Prostate gland (tissue), 2 donors: ENCODE data around the gene PIH1D1. TPM values are rescaled to one million over a fixed set of nuclear protein-coding genes. Genes with fewer than 3 reads are reported as not detected.

Source experiments
- DNase-seq: peaks from one replicate; pipeline ENCODE4 v3.0.0-alpha.2; 2019; ENCODE audit warnings: low spot score
- H3K27ac ChIP-seq, 2 donors: fragments of 200-600 bp; sonication (generic); 2 replicates each; pipeline ENCODE4 v1.5.1; 2017 to 2019
- H3K27me3 ChIP-seq: fragments of 200-600 bp; sonication (generic); replicated peaks from 2 replicates; pipeline ENCODE4 v1.5.1; 2019; ENCODE audit not compliant: insufficient read depth
- H3K36me3 ChIP-seq, 2 donors: fragments of 200-600 bp; sonication (generic); 1 replicate in 1 of 2; 2 replicates in 1 of 2; pipeline versions ENCODE4 v1.5.1 to v1.8.1; 2017 to 2019
- H3K4me1 ChIP-seq: fragments of 200-600 bp; sonication (generic); replicated peaks from 2 replicates; pipeline ENCODE4 v1.5.1; 2019
- H3K4me3 ChIP-seq, 2 donors: fragments of 200-600 bp; sonication (generic); 2 replicates each; pipeline ENCODE4 v1.5.1; 2017 to 2019
- H3K9me3 ChIP-seq: fragments of 200-600 bp; sonication (generic); 2 replicates; pipeline ENCODE4 v1.5.1; 2017
- POLR2A ChIP-seq: fragments of 450-650 bp; IDR thresholded peaks from one replicate; pipeline ENCODE4 v1.6.1; 2016; ENCODE audit warnings: antibody characterized with exemption, mild to moderate bottlenecking
- POLR2AphosphoS5 ChIP-seq: sonication (generic); formaldehyde crosslinking; IDR thresholded peaks from one replicate; pipeline ENCODE4 v1.6.1; 2017; ENCODE audit warnings: antibody characterized with exemption
- WGBS: methylation state at CpG from one replicate; pipeline ENCODE4 v1.1.5; 2018; 5-methylcytosine and 5-hydroxymethylcytosine counted together
- intact Hi-C: fragments of 100-400 bp; cut with DNase I; formaldehyde crosslinking; loops from one replicate; pipeline ENCODE4 v1.14.2; 2022
- total RNA-seq, 2 donors: library from RNA; depleted of rRNA; stranded (reverse); fragments of >200 nt; gene quantifications; one replicate each; pipeline ENCODE4 v1.1.0, GENCODE V29; 2016
- TF ChIP-seq, protein P1 (sequence below), 4 experiments: fragments of 200-600 bp in 2 of 4; fragments of 450-650 bp in 2 of 4; sonication (generic) in 2 of 4; IDR thresholded peaks; 1 replicate in 3 of 4; 2 replicates in 1 of 4; pipeline ENCODE4 v1.5.1; 2016 to 2019; ENCODE audit warnings: antibody characterized with exemption in 4 of 4, mild to moderate bottlenecking in 2 of 4, moderate library complexity in 2 of 4

The PIH1D1 gene
- total RNA-seq, 2 donors from 2014 or later = 93.0 to 123 TPM

DNA sequence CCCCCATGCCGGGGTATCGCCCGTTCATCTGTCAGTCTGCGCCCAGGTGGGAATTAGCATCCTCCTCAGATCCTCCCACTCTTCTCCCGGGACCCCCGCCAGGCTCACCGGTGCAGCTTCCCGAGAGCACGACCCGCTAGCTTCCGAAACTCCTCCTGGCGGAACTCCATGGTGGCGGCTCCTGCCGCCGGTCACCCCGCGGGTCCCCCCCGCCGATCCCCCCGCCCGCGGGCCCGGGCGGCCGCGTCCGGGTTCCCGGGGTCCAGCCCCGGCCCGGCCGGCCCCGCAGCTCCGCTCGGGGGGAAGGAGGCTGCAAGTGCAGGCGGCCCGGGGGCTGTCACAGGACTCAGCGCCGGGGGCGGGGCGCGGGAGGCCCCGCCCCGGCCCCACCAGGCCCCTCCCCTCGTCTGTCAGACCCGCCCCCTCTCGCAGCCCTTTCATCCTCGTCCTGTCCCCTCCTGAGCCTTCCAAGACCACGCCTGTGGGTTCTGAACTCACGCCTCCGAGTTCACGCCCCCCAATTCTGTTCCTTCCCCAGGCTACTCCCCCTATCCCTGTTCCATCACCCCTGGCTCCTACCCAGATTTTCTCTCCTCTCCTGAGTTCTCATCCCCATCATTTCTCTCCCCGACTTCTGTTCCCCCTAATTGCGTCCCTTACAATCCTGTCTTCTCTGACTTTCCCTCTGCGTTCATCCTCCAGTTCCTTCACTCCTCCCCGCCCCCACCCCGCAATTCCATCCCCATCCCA, 10.2 kb downstream of the PIH1D1 start, which contains the start of gene SLC17A7:
Gene SLC17A7 (minus strand): TSS at position 318 of the 750 bp plus-strand sequence. CDS start 148 bp downstream, at position 170.
- TF ChIP-seq POLR2A = no peak
- no peak for TF ChIP-seq POLR2AphosphoS5
- TF ChIP-seq, protein P1, sequence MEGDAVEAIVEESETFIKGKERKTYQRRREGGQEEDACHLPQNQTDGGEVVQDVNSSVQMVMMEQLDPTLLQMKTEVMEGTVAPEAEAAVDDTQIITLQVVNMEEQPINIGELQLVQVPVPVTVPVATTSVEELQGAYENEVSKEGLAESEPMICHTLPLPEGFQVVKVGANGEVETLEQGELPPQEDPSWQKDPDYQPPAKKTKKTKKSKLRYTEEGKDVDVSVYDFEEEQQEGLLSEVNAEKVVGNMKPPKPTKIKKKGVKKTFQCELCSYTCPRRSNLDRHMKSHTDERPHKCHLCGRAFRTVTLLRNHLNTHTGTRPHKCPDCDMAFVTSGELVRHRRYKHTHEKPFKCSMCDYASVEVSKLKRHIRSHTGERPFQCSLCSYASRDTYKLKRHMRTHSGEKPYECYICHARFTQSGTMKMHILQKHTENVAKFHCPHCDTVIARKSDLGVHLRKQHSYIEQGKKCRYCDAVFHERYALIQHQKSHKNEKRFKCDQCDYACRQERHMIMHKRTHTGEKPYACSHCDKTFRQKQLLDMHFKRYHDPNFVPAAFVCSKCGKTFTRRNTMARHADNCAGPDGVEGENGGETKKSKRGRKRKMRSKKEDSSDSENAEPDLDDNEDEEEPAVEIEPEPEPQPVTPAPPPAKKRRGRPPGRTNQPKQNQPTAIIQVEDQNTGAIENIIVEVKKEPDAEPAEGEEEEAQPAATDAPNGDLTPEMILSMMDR (IDR thresholded peaks at IDR 0.05) = no peak
- H3K27ac ChIP-seq = no peak within 1 kb of the TSS
- peaks cover 18% of the 10 kb centered on the region for H3K27me3 ChIP-seq
- DNase-seq = no peak
- intact Hi-C loops = loop anchor here (5.0 kb wide), 1 partner anchor 214 kb away; no protein-coding TSS in a partner anchor
- H3K4me3 ChIP-seq = peak within 1 kb of the TSS in 1 of 2 donors; percentile 4
- 3% methylated on average over 29 of the region's 56 CpGs for WGBS
- H3K36me3 ChIP-seq = no peaks in the 10 kb centered on the region
- H3K9me3 ChIP-seq = no peaks in the 10 kb centered on the region
- no peaks in the 10 kb centered on the region for H3K4me1 ChIP-seq

DNA sequence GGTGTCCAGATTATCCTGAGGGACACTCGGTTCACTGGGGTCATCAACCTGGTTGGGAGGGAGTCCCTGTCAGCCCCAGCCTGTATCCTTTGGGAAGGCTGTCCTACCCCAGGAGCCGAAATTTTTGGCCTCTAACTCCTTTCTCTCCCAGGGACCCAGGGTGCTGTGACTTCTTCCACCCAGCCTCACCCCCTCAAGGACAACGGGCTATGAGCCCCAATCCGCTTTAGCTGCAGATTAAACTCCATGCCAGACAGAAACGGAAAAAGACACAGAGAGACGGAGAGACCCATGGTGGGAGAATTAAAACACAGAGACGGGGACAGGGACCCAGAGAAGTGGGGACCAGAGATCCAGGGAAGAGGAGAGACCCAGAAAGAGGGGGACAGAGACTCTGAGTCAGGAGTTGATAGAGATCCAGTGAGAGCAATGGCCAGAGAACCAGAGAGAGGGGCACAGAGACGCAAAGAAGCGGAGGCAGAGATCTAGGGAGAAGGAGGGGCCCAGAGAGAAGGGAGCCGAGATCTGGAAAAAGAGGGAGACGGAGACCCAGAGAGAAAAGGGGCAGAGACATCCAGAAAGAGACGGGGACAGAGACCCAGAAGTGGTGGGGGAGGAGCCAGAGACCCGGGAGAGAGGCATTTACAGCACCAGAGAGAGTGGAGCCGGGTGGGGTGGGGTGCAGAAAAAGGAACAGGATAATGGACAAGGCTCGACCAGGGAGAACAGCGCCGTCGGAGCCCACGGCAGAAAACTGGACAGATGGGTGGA, 11.0 kb downstream of the PIH1D1 start:
- Histone ChIP-seq H3K9me3 (no peaks in the 10 kb centered on the region), H3K4me1 (no peaks in the 10 kb centered on the region), H3K36me3 (no peaks in the 10 kb centered on the region), H3K4me3 (peak overlapping the region in 1 of 2 donors; percentile 4), H3K27ac (no peak overlapping the region), H3K27me3 (peaks cover 24% of the 10 kb centered on the region)
- no peak for DNase-seq
- TF ChIP-seq POLR2A (no peak), POLR2AphosphoS5 (no peak)
- TF ChIP-seq, protein P1 (IDR thresholded peaks at IDR 0.05) = no peak
- intact Hi-C loops = loop anchor here (5.0 kb wide), 1 partner anchor 213 kb away; no protein-coding TSS in a partner anchor
- 27% methylated on average over 19 of the region's 19 CpGs for WGBS

DNA sequence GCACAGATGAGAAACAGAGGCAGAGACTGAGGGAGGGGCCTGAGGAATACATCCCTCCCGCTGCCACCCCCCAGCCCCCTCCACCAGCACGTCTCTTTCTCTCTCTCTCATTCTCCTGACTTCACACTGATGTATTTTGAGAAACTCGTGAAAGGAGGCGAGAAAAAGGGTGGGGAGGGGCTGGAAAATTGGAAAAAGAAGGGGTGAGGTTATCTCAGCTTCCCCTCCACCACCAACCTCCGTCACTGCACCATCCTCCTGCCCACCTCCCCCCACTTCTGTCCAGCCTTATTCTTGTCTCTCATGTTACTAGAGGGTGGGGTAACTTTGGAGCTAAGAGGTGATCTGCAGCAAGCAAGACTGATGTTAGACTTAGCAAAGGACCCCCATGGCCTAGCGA, 11.8 kb downstream of the PIH1D1 start:
- Histone ChIP-seq H3K4me3 (no peak overlapping the region), H3K27me3 (peaks cover 27% of the 10 kb centered on the region), H3K4me1 (no peaks in the 10 kb centered on the region), H3K9me3 (no peaks in the 10 kb centered on the region), H3K36me3 (no peaks in the 10 kb centered on the region), H3K27ac (no peak overlapping the region)
- intact Hi-C loops = loop anchor here (5.0 kb wide), 1 partner anchor 213 kb away; no protein-coding TSS in a partner anchor
- DNase-seq = no peak
- TF ChIP-seq POLR2A = no peak
- no peak for TF ChIP-seq POLR2AphosphoS5
- TF ChIP-seq, protein P1 (IDR thresholded peaks at IDR 0.05) = no peak
- 37% methylated on average over 6 of the region's 6 CpGs for WGBS

DNA sequence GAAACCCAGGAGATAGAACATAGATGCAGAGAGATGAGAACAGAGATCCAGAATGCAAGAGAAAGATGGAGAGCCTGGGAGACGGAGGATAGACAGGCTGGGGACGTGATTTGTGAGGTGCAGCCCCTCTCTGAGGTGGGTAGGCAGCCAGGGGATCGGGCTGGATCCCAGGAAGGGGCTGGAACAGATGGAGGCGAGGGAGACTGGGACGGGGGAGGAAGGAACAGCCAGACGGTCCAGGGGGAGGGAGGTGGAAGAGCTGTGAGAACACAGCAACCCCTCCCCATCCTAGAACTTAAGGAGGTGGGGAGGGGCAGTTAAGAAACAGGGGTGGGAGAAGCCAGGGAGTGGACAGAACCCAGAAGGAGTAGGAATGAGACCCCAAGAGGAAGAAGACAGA, 13.4 kb downstream of the PIH1D1 start:
- TF ChIP-seq, protein P1 (IDR thresholded peaks at IDR 0.05) = no peak
- TF ChIP-seq POLR2A = no peak
- no peak for TF ChIP-seq POLR2AphosphoS5
- H3K27me3 ChIP-seq = peaks cover 31% of the 10 kb centered on the region
- H3K4me1 ChIP-seq = no peaks in the 10 kb centered on the region
- H3K36me3 ChIP-seq = no peaks in the 10 kb centered on the region
- H3K4me3 ChIP-seq = no peak overlapping the region
- no peaks in the 10 kb centered on the region for H3K9me3 ChIP-seq
- 9% methylated on average over 6 of the region's 6 CpGs for WGBS
- H3K27ac ChIP-seq = no peak overlapping the region
- intact Hi-C loops = no loop called here
- no peak for DNase-seq
